Tibial nerve (tissue), 4 donors: ENCODE data around the gene LRPAP1. TPM values are rescaled to one million over a fixed set of nuclear protein-coding genes. Genes with fewer than 3 reads are reported as not detected.

Experiments used
- DNase-seq, 2 donors: peaks; one replicate each; pipeline ENCODE4 v3.0.0-alpha.2; 2019; ENCODE audit warnings: low spot score in 2 of 2
- H3K27ac ChIP-seq, 4 donors: fragments of 200-600 bp; sonication (generic) in 3 of 4; one replicate each; pipeline ENCODE4 v1.5.1; 2017 to 2019; ENCODE audit warnings: mild to moderate bottlenecking in 1 of 4
- H3K27me3 ChIP-seq, 2 donors: fragments of 200-600 bp; sonication (generic) in 1 of 2; one replicate each; pipeline versions ENCODE4 v1.5.1 to v1.6.0; 2017 to 2019
- H3K36me3 ChIP-seq, 3 donors: fragments of 200-600 bp; sonication (generic); one replicate each; pipeline ENCODE4 v1.5.1; 2018 to 2019
- H3K4me1 ChIP-seq, 4 donors: fragments of 200-600 bp; sonication (generic) in 3 of 4; one replicate each; pipeline ENCODE4 v1.5.1; 2017 to 2019
- H3K4me3 ChIP-seq, 4 donors: fragments of 200-600 bp; sonication (generic) in 3 of 4; one replicate each; pipeline ENCODE4 v1.5.1; 2017 to 2019; ENCODE audit warnings: mild to moderate bottlenecking in 1 of 4, moderate library complexity in 1 of 4
- H3K9me3 ChIP-seq, 4 donors: fragments of 200-600 bp; sonication (generic) in 3 of 4; one replicate each; pipeline ENCODE4 v1.5.1; 2017 to 2019
- EP300 ChIP-seq, 2 donors: sonication (generic); formaldehyde crosslinking; IDR thresholded peaks; one replicate each; pipeline ENCODE4 v1.6.1; 2017; ENCODE audit warnings: antibody characterized with exemption in 2 of 2, mild to moderate bottlenecking in 1 of 2
- POLR2A ChIP-seq, 2 donors: fragments of 450-650 bp; IDR thresholded peaks; one replicate each; pipeline ENCODE4 v1.6.1; 2017; ENCODE audit warnings: antibody characterized with exemption in 2 of 2, mild to moderate bottlenecking in 2 of 2, moderate library complexity in 2 of 2
- WGBS, 2 donors: methylation state at CpG; one replicate each; pipeline ENCODE4 v1.1.5; 2018; 5-methylcytosine and 5-hydroxymethylcytosine counted together
- total RNA-seq, 4 donors: library from RNA; depleted of rRNA; stranded (reverse); fragments of >200 nt; gene quantifications; one replicate each; pipeline ENCODE4 v1.1.0, GENCODE V29; 2016
- TF ChIP-seq, protein P1 (sequence below), 5 experiments: fragments of 200-600 bp in 3 of 5; fragments of 450-650 bp in 2 of 5; sonication (generic) in 3 of 5; IDR thresholded peaks; one replicate each; pipeline ENCODE4 v1.5.1; 2016 to 2019; ENCODE audit warnings: antibody characterized with exemption in 5 of 5, mild to moderate bottlenecking in 3 of 5, moderate library complexity in 2 of 5

The LRPAP1 gene
- total RNA-seq, 4 donors from 2014 or later: 68.1 to 169 (median 108) TPM

DNA sequence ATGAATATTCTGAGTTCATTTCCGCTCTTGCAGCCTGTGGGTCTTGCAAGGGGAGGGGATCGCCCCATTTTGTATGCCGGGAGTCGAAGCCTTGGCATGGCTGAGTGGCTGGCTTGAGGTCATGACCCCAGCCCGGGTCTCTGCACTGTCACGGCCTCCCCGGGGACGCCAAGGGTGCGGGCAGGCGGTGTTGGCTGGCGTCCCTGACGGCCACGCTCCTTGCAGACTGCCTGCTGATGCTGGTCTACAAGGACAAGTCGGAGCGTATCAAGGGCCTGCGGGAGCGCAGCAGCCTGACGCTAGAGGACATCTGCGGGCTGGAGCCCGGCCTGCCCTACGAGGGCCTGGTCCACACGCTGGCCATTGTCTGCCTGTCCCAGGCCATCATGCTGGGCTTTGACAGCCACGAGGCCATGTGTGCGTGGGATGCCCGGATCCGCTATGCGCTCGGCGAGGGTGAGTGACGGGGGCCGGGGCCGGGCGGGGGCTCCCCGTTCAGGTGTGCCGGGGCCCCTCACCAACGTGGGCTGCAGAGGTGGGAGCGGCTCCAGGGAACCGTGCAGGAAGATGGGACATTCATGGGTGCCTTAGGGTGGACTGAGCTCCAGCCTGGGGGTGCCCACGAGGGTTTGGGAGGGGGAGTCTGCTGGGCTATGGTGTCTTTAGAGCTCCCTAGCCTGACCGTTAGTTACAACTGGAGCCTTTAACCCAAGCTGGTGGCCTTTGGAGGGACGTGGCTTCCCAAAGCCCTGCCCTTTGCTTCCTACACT is 58.9 kb downstream of the LRPAP1 start:
- 76 to 81% methylated on average over 7 to 14 of the region's 41 CpGs for WGBS, 2 donors
- Histone ChIP-seq H3K27me3 (peaks cover 0 to 58% of the 10 kb centered on the region in 2 donors), H3K27ac (no peak overlapping the region)

DNA sequence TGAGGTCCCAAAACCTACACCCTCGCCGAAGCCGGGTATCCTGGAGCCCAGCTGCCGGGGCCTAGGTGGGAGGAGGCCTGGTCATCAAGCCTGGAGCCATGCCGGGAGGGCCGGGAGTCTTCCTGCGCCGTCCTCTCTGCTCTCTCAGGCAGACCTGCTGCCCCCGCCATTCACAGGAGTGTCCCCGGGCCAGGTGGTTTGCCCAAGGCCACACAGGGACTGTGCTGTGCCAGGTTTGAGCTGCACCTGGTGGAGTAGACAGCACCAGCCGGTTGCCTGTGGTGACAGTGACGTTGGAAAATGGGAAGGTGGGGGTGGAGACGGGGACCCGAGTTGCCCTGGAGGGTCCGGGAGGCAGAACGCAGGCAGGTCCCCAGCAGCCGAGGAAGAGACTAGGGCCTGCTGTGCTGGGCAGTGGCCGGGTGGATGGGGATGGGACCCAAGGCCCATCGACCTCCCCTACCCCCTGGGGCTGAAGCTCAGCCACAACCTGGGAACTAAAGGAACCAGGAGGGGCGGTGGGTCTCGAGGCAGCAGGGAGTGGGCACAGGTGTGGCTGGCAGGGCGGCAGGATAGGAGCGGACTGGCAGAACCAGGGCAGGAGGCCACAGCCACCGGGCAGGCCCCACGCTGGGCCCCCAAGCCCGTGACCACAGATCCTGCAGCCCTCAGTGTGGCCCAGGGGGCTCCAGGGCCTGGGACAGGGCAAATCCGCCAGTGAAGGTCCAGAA is 59.6 kb downstream of the LRPAP1 start:
- 85 to 90% methylated on average over 24 to 27 of the region's 27 CpGs for WGBS, 2 donors
- DNase-seq: no peak
- Histone ChIP-seq H3K4me1 (no peaks in the 10 kb centered on the region), H3K36me3 (no peaks in the 10 kb centered on the region), H3K27me3 (peaks cover 0 to 50% of the 10 kb centered on the region in 2 donors), H3K9me3 (no peaks in the 10 kb centered on the region), H3K27ac (no peak overlapping the region), H3K4me3 (no peak overlapping the region)
- TF ChIP-seq, protein P1, sequence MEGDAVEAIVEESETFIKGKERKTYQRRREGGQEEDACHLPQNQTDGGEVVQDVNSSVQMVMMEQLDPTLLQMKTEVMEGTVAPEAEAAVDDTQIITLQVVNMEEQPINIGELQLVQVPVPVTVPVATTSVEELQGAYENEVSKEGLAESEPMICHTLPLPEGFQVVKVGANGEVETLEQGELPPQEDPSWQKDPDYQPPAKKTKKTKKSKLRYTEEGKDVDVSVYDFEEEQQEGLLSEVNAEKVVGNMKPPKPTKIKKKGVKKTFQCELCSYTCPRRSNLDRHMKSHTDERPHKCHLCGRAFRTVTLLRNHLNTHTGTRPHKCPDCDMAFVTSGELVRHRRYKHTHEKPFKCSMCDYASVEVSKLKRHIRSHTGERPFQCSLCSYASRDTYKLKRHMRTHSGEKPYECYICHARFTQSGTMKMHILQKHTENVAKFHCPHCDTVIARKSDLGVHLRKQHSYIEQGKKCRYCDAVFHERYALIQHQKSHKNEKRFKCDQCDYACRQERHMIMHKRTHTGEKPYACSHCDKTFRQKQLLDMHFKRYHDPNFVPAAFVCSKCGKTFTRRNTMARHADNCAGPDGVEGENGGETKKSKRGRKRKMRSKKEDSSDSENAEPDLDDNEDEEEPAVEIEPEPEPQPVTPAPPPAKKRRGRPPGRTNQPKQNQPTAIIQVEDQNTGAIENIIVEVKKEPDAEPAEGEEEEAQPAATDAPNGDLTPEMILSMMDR (IDR thresholded peaks at IDR 0.05): no peak
- TF ChIP-seq POLR2A (IDR thresholded peaks at IDR 0.05) (no peak), EP300 (IDR thresholded peaks at IDR 0.05) (no peak)

More for the DNA sequence above, 58.9 kb downstream of the LRPAP1 start:
- Histone ChIP-seq H3K4me3 (no peak overlapping the region), H3K9me3 (no peaks in the 10 kb centered on the region), H3K36me3 (no peaks in the 10 kb centered on the region), H3K4me1 (no peaks in the 10 kb centered on the region)
- DNase-seq: no peak
- TF ChIP-seq POLR2A (IDR thresholded peaks at IDR 0.05) (no peak), EP300 (IDR thresholded peaks at IDR 0.05) (no peak)
- TF ChIP-seq, protein P1 (IDR thresholded peaks at IDR 0.05): no peak

DNA sequence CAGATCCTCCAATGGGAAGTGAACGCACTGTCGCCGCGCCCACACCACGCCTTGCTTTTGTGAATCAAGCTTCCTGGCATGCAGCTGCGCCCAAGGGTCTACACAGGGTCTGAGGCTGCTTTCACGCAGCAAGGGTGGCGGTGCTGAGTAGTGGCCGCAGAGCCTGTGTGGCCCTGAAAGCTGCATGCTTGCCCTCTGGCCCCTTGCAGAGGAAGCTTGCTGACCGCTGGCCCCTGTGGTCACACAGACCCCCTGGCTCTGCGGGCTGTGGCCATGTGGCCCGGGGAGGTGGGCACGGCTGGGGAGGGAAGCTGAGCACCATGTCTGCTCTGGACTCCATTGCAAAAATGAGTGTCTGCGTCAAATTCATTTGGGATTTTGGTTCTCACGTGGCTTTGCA is 60.3 kb downstream of the LRPAP1 start:
- WGBS, 2 donors: 73 to 77% methylated on average over 11 to 13 of the region's 15 CpGs
- Histone ChIP-seq H3K36me3 (no peaks in the 10 kb centered on the region), H3K27ac (no peak overlapping the region), H3K4me1 (no peaks in the 10 kb centered on the region), H3K9me3 (no peaks in the 10 kb centered on the region), H3K27me3 (peaks cover 0 to 49% of the 10 kb centered on the region in 2 donors), H3K4me3 (no peak overlapping the region)
- TF ChIP-seq, protein P1 (IDR thresholded peaks at IDR 0.05): no peak
- no peak for TF ChIP-seq EP300 (IDR thresholded peaks at IDR 0.05)
- no peak for TF ChIP-seq POLR2A (IDR thresholded peaks at IDR 0.05)
- no peak for DNase-seq

DNA sequence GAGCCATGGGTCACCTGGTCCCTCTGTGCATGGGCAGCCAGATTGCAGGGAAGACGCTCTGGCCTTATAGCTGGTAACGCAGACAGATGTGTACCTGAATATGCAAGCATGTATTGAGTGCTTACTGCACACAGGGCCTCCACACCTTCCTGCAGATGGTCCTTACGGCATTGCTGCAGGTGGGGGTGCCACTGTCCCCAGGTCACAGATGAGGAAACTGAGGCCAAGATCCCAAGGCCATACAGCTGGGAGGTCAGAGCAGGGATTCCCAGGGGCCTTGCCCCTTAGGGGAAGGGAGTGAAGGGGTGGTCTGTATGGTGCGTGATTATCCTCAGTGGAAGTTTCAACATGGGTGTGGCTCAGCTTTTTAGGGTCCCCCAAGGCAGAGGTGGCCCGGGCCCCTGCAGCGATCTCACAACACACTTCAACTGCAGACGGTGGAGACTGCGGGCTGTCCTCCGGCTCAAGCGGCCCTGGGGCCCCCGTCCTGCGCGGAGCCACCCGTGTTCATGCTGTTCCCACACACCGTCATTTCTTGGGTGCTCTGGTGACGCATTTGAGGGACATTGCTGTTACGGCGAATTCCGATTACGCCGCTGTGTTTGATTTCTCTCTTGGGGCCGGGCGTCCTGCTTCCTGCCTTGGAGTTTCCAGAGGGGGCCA is 61.0 kb downstream of the LRPAP1 start:
- 92 to 95% methylated on average over 23 of the region's 23 CpGs for WGBS, 2 donors
- Histone ChIP-seq H3K27me3 (peaks cover 0 to 56% of the 10 kb centered on the region in 2 donors), H3K36me3 (no peaks in the 10 kb centered on the region), H3K4me1 (no peaks in the 10 kb centered on the region), H3K4me3 (no peak overlapping the region), H3K9me3 (no peaks in the 10 kb centered on the region), H3K27ac (no peak overlapping the region)
- TF ChIP-seq, protein P1 (IDR thresholded peaks at IDR 0.05): no peak
- TF ChIP-seq POLR2A (IDR thresholded peaks at IDR 0.05) (no peak), EP300 (IDR thresholded peaks at IDR 0.05) (no peak)
- no peak for DNase-seq
